AG10803 (cell line): ENCODE data around the gene USF2.

Source experiments
- DNase-seq: peaks from one replicate; pipeline ENCODE4 v3.0.0; 2010; ENCODE audit warnings: low read depth
- H3K4me3 ChIP-seq: 2 replicates; pipeline ENCODE4 v1.5.1; 2011; ENCODE audit warnings: mild to moderate bottlenecking, low read length, control low read depth
- TF ChIP-seq, protein P1 (sequence below): conservative IDR thresholded peaks from 2 replicates; pipeline ENCODE4 v1.5.1; 2011; ENCODE audit warnings: mild to moderate bottlenecking, low read length, control low read depth, inconsistent platforms

Gene USF2

DNA sequence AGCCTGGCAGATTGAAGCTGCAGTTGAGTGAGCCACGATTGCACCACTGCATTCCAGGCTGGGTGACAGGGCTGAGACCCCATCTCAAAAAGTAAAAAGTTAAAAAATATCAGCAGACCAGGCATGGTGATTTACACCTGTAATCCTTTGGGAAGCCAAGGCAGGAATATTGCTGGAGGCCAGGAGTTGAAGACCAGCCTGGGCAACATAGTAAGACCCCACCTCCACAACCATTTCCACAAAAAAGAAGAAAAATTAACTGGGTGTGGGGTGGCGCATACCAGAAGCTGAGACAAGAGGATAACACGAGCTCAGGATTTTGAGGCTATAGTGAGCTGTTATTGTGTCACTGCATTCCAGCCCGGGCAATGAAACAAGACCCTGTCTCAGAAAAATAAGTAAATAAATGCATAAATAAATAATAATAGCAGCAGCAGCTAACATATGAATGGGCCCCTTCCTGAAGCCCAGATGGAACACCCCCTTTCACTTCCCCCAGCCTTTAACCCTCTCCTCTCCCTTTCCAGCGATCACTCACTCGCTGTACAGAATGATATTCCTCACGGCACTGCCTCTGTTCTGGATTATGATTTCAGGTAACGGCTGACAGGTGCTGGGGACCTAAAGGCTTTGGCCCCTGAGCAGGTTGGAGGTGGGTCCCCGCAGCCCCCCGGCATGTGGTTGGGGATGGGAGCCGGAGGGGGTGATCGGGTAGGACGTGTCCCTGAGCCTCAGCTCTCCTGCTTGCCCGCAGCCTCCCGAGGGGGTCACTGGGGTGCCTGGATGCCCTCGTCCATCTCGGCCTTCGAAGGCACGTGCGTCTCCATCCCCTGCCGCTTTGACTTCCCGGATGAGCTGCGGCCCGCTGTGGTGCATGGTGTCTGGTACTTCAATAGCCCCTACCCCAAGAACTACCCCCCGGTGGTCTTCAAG lies 26.4 kb downstream of the USF2 start:
- TF ChIP-seq, protein P1, sequence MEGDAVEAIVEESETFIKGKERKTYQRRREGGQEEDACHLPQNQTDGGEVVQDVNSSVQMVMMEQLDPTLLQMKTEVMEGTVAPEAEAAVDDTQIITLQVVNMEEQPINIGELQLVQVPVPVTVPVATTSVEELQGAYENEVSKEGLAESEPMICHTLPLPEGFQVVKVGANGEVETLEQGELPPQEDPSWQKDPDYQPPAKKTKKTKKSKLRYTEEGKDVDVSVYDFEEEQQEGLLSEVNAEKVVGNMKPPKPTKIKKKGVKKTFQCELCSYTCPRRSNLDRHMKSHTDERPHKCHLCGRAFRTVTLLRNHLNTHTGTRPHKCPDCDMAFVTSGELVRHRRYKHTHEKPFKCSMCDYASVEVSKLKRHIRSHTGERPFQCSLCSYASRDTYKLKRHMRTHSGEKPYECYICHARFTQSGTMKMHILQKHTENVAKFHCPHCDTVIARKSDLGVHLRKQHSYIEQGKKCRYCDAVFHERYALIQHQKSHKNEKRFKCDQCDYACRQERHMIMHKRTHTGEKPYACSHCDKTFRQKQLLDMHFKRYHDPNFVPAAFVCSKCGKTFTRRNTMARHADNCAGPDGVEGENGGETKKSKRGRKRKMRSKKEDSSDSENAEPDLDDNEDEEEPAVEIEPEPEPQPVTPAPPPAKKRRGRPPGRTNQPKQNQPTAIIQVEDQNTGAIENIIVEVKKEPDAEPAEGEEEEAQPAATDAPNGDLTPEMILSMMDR, result no peak
- H3K4me3 ChIP-seq, result no peak overlapping the region

DNA sequence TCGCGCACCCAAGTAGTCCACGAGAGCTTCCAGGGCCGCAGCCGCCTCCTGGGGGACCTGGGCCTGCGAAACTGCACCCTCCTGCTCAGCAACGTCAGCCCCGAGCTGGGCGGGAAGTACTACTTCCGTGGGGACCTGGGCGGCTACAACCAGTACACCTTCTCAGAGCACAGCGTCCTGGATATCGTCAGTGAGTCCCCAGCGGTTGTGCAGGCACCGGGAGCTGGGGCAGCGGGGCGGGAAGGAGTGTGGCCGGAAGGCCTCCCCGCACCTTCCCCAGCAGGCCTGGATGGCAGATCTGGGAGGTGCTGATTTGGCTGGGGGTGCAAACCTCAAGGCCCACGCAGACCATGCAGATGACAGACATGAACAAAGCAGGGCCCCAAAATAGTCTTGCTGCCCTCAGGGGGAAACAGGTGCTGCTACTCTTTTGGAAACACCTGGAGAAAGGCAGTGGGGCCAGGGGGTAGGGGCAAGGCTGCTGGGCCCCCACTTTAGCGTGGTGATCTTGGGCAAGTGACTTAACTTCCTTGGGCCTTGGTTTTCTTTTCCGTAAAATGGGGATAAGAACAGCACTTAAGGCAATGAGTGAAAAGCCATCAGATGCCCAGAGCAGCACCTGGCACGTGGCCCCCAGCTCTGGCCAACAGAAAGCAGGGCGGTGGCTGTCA lies 27.2 kb downstream of the USF2 start:
- TF ChIP-seq, protein P1, result no peak
- no peak for DNase-seq
- H3K4me3 ChIP-seq, result no peak overlapping the region

More for the DNA sequence above, 26.4 kb downstream of the USF2 start:
- DNase-seq, result no peak

DNA sequence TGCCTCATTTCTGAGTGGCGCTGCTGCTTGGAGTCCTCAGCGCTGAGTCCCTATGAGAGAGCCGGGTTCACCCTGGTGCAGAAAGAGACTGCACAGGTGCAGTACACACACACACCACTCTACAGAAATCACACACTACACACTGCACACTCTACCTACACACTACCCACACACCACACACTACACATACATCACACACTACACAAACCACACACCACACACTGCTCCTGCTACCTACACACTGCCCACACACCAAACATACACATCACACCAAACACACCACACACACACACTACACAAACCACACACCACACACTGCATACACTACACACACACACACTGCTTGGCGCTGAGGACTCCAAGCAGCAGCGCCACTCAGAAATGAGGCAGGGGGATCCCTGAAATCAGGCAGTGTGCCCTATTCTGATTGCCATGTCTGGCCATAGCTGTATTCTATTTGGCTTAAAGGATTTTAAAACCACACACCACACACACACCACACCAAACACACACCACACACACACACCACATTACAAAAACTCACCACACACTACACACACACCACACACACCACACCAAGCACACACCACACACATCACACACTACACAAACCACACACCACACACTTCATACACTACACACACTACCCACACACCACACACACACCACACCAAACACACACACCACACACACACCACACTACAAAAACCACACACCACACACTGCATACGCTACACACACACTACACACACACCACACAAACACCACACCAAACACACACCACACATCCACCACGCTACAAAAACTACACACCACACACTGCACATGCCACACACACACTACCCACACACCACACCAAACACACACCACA lies 28.1 kb downstream of the USF2 start:
- TF ChIP-seq, protein P1, result no peak
- no peak overlapping the region for H3K4me3 ChIP-seq
- DNase-seq, result no peak

DNA sequence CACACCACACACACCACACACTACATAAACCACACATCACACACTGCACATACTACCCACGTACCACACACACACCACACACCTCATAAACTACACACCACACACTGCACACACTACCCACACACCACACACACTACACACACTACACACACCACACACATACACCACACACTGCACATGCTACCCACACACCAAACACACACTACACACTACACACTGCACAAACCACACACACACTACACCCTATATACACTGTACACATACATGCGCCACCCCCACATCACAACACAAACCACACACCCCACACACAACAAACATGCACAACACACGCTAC lies 28.7 kb downstream of the USF2 start:
- H3K4me3 ChIP-seq, result no peak overlapping the region
- DNase-seq, result no peak
- TF ChIP-seq, protein P1, result no peak

DNA sequence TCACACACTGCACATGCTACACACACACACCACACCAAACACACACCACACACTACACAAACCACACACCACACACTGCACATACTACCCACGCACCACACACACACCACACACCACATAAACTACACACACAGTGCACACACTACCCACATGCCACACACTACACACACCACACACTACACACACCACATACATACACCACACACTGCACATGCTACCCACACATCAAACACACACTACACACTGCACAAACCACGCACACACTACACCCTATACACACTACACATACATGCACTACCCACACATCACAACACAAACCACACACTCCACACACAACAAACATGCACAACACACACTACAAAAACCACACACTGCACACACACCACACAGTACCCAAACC lies 29.2 kb downstream of the USF2 start:
- TF ChIP-seq, protein P1, result no peak
- DNase-seq, result no peak
- H3K4me3 ChIP-seq, result no peak overlapping the region

DNA sequence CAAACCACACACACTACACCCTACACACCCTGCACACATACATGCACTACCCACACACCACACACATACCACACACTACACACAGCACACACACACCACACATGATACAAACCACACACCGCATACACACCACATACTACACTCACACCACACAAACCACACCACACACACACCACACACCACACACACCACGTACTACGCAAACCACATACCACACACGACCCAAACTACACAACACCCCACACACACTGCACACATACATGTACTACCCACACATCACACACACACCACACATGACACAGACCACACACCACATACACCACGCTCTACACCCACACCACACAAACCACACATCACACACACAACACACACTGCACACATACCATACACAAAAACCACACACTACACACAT lies 29.8 kb downstream of the USF2 start:
- TF ChIP-seq, protein P1, result no peak
- DNase-seq, result no peak
- no peak overlapping the region for H3K4me3 ChIP-seq
